Measurements from ENCODE around the gene SDHA.
"Not testable (repeated sequence)": the region's sequence is repeated elsewhere in the genome, so short reads cannot be mapped to it uniquely, and the experiment has no call there.

The SDHA gene

DNA sequence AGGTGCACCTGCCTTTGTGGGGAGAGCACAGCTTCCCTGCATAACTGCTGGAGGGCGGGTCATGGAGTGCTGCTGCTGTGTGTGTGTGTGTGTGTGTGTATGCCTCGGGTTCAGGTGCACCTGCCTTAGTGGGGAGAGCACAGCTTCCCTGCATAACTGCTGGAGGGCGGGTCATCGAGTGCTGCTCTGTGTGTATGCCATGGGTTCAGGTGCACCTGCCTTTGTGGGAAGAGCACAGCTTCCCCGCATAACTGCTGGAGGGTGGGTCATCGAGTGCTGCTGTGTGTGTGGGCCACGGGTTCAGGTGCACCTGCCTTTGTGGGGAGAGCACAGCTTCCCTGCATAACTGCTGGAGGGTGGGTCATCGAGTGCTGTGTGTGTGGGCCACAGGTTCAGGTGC, 84.3 kb downstream of the SDHA start:
- DNase-seq, result not testable (repeated sequence)

DNA sequence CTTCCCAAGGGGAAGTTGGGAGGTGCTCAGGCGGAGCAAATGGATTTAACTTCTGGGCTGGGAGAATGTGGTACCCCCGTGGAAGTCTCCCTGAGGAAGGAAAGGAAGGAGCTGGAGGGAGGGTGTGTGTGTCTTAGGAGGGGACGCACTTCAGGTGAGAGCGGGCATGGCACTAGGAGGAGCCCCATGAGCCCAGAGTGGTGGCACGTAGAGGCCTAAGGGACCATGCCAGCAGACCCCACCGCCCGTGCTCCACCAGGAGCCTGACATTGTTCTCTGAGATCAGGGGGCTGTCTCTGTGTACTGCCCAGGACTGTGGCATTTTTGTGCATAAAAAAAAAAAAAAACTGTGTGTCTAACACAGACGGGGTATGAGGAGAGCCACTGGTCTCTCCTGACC, 84.8 kb downstream of the SDHA start:
- DNase-seq, result no peak

DNA sequence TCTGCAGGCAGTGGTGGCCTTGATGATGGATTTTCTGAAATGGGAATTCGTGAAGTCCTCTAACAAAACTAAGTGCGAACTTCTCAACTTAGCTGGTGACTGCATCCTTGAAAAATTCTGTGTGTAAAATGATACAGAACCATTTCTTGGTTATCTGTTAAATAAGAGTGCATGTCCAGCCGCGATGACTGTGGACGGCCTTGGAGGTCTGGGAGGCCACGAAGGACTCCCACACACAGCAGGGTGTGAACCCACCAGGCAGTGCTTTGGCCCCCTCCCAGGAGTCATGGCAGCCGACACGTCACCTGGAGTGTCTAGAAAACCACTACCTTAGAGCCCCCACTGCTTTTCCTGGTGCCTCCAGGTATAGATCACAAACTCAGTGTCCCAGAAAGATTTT, 85.6 kb downstream of the SDHA start:
- DNase-seq, result not testable (repeated sequence)

DNA sequence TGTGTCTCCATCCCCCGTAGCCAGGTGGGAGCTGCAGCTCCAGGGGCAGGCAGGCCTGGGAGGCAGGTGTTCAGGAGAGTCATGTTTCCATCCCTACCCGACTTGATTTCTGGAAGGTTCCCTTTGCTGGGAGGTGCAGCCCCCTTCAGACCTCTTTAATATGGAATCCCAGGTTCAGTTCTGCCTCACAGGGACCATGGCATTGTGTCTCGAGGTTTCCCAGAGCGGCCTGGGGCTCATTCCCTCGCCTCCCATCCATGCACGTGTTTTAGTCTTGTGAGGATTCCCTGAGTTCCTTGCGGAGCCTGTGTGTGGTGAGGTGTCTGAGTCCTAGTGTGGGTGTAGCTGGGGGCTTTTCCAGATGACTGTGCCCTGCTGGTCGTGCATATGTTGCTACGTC, 86.9 kb downstream of the SDHA start:
- no peak for DNase-seq

DNA sequence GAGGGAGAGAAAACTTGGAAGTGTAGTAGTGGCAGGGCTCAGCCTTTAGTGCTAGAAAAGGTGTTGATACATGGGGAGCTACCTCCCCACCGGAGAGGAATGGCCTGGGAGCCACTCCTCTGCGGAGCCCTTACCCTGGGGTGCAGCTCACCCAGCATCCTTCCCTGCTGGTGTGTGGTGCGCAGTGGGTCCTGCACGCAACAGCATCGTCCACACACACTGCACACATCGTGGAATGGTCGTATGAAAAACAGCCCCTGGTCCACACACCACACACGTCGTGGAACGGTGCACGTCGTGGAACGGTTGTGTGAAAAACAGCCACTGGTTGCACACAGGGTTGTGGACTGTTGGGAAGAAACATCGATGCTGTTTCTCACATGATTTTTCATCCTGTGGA, 87.3 kb downstream of the SDHA start:
- no peak for DNase-seq

DNA sequence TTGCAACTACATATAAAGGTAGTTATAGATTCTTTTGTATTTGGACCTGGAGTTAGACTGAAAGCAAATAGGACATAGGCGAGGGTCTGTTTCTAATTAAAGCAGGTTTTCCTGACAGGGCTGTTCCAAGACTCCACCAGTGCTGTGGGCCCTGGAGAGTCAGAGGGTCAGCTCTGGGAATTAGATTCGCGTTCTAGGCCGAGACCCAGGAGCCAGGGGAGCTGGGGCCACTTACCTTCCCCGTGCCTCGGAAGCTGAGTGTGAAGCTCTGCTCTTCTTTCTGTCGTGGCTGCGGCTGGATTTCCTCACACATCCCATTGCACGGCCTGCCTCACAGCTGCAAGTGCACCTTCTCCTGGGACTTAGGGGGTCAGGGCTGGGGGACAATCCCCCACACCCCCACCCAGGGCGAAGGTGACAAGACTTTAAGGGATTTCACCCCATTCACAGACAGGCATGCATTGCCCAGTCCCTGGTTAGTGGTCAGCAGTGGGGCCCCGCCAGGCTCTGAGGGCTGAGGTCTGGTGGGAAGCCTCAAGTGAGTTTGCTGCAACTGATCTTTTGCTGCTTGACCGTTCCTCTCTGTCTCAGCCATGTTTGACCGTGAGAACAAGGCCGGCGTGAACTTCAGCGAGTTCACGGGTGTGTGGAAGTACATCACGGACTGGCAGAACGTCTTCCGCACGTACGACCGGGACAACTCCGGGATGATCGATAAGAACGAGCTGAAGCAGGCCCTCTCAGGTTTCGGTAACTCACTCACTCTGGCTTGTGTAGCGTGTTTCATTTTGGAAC, 88.1 kb downstream of the SDHA start:
- no peak for DNase-seq

All from inflammatory macrophage treated with lipopolysaccharide for 4 hours (primary cell).